ENCODE results near the gene TIMM10B.

GRCh38 chr11:6485661-6486060 lies 4.4 kb downstream of the TIMM10B start:
- TF ChIP-seq CTCF (conservative IDR thresholded peaks at IDR 0.05) (no peak), EZH2 (IDR thresholded peaks at IDR 0.05; ENCODE audit: low read depth) (no peak)

All from PC-9 (cell line).